Daoy (cell line): Measurements from ENCODE around the gene CITED4. TPM values are rescaled to one million over a fixed set of nuclear protein-coding genes. Genes with fewer than 3 reads are reported as not detected.
"Not testable (repeated sequence)": the region's sequence is repeated elsewhere in the genome, so short reads cannot be mapped to it uniquely, and the experiment has no call there.

Source experiments
- DNase-seq: peaks from one replicate; pipeline ENCODE4 v3.0.0-alpha.2; 2015; ENCODE audit warnings: low read depth
- total RNA-seq: library from RNA; depleted of rRNA; stranded (reverse); fragments of >200 nt; shearing (Covaris generic); gene quantifications from 2 replicates; pipeline ENCODE4 v1.2.3, GENCODE V29; 2014; rRNA removed

Gene CITED4, protein sequence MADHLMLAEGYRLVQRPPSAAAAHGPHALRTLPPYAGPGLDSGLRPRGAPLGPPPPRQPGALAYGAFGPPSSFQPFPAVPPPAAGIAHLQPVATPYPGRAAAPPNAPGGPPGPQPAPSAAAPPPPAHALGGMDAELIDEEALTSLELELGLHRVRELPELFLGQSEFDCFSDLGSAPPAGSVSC
- total RNA-seq = 5.8 and 18.7 TPM in 2 replicates

DNA sequence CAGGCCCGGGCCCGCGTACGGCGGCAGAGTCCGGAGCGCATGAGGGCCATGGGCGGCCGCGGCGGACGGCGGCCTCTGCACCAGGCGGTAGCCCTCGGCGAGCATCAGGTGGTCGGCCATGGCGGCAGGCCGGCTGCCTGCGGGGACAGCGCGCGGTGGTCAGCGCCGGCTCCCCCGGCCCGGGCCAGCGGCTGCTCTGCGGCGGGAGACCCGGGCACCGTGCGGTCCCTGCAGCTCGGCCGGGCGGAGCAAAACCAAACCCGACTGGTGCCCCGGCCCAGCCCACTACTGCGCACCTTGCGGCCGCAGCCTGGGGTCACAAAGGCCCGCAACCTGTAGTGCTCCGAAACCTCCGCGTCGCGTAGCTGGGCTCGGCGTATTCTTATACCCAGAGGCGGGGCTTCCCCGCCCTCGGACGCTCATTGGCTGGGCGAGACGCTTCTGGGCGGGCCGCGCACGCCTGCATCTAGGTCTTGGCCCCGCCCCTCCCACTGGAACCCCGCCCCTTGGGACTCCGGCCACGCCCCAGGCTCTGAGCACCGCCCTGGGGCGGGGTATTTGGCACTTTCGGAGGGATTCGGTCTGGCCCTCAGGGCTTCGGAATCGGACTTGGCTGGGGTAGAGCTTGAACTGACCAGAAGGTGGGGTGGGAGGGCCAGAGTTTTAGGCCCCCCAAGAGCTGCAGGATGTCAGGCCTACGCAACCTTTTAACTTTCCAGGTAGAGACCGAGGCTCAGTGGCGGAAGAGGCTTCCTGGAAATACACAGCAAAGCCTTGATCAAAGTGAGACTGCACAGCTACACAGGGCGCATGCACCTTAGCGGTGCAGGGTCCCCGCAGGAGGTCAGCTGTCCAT lies at the start of gene CITED4:
CITED4 (minus strand) TSS at position 356 of the 856 bp plus-strand sequence; CDS start at position 120, 236 bp downstream.
- peak; percentile 94 for DNase-seq

DNA sequence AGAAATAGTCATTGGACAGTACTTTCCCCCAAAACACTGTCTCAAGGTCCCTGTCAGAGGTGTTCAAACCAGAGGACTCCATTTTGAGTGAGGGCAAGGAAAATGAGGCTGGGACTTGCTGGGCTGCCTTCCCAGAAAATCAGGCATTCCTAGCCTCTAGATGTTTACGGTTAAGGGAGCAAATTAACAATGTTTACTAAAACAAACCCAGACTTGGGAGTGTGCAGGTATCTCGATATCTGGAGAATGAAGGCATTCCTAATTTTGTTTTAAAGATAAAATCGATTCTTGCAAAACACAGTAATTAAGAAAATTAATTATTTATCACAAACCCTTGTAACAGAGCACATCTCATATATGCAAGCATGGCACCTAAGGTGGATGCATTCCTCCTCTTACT lies 48.9 kb upstream of the CITED4 start:
- DNase-seq = no peak

DNA sequence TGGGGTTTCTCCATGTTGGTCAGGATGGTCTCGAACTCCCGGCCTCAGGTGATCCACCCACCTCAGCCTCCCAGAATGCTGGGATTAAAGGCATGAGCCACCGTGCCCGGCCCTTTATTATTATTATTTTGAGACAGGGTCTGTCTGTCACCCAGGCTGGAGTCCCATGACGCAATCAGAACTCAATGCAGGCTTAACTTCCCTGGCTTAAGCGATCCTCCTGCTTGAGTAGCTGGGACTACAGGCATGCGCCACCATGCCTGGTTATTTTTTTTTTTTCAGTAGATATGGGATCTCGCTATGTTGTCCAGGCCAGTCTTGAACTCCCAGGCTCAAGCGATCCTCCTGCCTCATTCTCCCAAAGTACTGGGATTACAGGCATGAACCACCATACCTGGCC lies 47.1 kb upstream of the CITED4 start:
- DNase-seq = no peak

DNA sequence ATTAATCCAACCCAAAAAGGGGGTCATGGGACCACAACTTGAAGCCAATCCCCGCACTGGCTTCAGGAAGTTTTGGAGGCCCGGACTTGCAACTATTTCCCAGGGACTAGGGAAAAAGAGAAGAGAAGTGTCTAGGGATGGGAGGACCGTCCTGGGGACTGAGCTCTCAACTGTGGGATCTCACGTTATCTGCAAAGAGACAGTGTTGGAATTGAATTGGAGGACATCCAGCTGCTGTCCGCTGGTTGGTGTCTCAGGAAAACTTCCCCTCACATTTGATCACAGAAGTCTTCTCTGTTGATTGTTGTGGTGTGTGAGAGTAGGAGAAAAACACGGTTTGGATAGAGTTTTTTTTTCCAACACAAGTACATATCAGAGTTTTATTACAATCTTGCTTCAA lies 46.2 kb upstream of the CITED4 start:
- DNase-seq = no peak

DNA sequence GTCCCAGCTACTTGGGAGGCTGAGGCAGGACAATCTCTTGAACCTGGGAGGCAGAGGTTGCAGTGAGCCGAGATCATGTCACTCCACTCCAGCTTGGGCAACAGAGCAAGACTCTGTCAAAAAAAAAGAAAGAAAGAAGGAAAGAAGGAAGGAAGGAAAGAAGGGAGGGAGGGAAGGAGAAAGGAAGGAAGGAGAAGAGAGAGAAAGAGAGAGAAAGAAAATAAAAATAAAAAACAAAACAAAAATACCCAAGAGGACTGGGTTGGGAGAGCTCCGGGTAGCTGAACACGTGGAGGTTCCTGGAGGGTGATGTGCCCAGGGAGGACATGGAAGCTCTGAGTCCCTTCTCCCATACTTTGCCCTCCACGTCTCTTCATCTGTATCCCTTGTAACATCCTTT lies 45.7 kb upstream of the CITED4 start:
- DNase-seq = no peak

DNA sequence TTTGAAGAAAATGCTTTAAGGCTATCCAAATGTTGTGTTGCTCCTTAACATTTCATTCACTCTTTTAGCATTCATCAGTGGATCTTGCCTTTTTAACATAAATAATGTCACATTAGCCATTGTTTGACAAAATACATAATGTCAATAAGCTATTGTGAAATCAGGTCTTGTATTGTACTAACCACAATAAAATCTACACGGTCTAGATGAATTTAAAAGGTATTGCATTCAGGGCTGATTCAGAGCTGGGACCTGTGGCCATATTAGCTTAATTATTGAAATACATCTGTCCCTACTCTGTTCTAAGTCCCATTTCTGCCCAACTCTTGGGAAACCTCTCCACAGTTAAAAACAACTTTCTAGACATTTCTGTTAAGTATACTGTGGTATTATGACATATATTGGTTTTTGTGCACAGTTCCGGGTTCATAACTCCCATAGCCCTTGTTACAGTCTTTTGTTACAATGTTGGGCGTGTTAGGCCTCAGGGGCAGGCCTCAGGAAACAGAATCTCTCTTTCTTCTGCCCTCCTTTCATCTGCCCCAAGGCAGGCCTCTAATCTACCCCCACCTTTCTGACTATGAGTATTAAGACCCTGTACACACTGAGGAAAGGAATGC lies 44.7 kb upstream of the CITED4 start:
- no peak for DNase-seq

DNA sequence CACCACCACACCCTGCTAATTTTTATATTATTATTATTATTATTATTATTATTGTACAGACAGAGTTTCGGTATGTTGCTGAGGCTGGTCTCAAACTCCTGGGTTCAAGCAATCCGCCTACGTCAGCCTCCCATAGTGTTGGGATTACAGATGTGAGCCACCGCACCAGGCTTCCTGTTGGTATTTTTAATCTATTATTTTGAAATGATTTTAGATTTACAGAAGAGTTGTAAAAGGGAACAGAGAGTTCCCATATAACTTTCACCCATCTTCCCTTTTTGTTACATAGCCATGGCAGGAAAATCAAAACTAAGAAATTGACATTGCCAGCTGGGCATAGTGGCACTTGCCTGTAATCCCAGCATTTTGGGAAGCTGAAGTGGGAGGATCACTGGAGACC lies 42.9 kb upstream of the CITED4 start:
- DNase-seq = no peak

DNA sequence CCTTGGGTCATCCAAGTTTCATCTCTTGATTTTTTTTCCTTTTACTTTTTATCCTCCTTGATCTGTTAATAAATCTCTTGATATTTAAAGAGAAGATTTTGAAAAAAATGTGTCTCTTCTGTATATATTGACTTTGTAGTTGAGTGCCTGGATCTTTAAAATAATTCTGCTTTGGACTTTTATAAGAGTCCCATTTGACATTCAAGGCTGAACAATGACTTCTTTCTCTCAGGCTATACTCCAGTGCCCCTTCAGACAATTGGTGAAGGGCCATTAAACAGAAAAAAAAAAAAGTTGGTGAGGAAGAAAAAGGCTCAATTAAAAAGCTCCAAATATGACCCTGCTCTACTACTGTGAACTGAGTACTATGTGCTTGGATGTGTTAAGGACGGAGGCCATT lies 40.9 kb upstream of the CITED4 start:
- no peak for DNase-seq

DNA sequence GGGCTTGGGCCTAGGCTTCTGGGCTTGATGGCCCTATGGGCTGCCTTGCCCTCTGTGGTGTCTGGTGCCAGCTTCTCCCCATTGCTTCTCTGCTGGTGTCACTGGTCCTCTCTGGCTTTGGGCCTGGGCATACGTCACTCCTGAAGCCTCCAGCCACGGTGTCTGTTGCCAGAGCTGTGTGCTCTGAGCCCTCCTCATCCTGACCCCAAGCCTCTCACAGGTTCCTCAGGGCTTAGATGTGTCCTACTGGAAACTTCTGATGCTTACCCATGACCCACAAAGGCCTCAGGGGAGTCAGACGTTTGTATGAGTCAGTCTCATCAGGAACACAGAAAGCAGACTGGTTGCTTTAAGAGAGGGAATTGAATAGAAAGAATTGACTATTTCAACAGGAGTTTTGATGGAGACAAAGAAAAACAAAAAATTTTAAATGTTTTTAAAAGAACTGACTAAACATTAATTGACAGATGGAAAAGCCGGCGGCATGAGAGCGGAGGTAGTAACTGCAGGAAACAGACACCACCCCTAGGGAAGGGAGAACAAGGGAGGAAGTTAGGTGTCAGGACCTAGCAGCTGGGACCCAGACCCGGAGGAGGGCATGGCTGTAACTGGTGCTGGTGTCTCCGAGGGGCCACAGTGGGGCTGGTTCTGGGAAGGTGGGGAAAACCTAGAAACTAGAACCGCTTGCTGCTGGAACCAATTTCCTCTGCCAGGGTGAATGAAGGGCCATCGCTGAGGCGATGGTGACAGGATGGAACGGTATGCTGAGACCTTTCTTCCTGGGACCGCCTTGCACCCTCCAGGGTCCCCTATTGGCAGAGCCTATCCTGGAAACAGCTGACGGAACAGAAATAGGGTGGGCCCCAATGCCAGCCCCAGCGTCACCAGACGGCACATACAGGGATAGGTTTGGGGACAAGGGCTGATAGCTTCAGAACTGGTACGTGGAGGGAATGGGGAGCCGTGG lies 40.0 kb upstream of the CITED4 start:
- peak; percentile 83 for DNase-seq

DNA sequence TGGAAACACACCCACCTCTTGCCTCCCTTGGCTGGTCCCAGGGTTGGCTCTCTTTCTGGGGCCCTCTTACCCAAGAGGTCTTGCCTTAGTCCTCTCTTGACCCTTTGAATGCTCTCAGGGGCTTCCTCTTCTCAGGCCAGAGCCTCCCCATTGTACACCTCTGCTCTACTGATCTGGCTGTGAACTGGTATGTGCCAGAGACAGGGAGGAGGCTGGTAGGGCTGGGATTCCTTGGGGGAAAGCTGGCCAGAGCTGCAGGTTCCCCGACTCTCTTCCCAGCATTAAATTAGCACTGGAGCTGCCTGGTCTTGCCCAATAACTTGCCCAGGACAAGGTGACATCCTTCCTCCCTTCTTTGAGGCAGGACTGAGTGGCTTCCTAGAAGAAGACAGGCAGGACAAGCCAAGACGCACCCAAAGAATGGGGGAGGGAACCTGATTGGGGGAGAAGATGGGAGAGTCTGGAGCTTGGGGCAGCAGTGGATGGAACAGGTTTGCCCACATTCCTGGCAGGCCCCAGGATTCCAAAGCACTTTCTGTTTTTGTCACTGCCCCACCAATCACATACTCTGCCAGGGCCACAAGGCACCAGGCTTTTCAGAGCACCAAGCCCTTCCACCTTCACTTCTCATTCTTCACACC lies 37.2 kb upstream of the CITED4 start:
- no peak for DNase-seq

DNA sequence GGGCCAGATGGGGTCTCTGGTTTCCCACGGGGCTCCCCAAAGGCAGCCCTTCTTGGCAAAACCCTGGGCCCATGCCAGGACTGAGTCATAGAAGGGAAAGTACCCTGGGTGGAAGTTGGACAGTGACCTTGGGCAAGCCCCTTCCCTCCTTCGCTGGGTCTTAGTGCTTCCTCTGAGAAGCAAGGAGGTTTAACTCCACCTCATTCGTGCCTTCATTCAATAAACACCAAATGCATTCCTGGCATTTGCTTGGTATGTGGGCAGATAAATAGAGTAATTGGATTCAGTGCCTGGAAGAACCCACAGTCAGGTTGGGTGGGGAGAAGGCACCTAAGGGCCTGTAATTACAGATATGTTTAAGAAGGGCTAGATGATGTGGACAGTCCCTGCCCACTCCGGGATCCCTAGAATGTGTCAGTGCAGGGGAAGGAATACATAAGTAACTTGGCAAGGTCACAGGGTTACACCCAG lies 36.3 kb upstream of the CITED4 start:
- DNase-seq = peak; percentile 86

DNA sequence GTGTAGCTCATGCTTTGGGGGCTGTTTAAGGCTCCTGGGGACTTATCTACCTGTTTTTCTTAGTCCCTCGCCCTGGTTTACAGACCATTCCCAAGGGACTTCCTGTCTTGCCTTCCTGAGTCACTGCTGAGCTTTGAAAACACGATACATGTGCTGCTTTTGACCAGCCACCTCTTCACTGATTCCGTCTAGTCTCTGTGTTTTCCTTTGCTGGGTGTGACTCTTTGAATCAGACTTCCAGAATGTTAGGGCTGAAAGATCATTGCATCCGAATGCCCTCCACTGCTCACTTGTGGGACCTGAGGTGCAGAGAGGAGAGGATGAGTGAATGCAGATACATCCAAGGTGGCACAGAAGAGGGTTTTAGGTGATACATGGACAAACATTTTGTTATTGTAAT lies 35.4 kb upstream of the CITED4 start:
- peak; percentile 81 for DNase-seq

DNA sequence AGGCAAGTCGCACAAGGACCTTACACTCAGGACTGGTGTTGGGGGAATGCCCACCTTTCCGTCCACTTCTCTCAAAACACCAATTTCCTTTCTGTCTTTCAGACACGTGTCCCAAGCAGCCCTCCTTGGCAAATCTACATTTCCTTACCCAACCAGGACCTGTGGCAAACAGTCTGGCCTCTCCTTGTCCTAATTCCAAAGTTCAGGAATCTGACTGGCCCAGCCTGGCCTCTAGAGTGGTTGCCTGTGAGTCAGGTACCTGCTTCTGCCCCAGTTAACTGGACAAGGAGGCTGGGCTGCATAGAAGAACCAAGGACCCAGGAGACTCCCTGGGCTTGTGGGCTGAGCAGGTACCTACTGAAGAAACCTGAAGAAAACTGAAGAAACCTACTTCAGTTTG lies 34.3 kb upstream of the CITED4 start:
- DNase-seq = no peak

DNA sequence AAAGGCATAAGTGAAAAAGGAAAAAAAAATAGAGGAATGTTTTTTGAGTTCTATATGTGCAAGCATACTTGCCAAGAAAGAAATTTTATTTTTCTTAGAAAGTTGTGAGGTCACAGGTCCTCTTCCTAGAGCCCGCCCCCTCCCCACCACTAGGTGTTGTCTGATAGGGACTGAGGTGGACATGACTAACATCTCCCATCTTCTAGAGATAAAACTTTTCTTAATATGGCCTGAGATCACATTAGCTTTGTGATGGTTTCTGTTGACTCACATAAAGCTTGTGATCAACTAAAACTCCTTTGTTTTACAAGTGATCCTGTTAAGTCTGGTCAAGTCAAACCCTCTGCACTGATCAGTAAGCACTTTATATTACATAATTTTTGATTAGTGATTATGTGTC lies 33.4 kb upstream of the CITED4 start:
- DNase-seq = no peak

DNA sequence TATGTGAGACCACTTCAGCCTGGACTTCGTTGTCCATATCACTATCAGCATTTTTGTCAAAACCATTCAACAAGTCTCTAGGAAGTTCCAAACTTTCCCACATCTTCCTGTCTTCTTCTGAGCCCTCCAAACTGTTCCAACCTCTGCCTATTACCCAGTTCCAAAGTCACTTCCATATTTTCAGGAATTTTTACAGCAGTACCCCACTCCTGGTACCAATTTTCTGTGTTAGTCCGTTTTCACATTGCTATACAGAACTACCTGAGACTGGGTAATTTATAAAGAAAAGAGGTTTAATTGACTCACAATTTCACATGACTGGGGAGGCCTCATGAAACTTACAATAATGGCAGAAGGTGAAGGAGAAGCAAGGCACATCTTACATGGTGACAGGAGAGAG lies 32.7 kb upstream of the CITED4 start:
- DNase-seq = not testable (repeated sequence)

DNA sequence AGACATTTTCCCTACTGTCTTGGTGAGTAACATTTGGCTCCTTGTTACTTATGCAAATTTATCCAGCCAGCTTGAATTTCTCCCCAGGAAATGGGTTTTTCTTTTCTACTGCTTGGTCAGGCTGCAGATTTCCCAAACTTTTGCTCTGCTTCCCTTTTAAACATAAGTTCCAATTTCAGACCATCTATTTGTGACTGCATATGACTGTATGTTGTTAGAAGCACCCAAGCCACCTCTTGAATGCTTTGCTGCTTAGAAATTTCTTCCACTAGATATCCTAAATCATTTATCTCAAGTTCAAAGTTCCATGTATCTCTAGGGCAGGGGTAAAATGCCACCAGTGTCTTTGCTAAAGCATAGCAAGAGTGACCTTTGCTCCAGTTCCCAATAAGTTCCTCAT lies 32.3 kb upstream of the CITED4 start:
- no peak for DNase-seq

DNA sequence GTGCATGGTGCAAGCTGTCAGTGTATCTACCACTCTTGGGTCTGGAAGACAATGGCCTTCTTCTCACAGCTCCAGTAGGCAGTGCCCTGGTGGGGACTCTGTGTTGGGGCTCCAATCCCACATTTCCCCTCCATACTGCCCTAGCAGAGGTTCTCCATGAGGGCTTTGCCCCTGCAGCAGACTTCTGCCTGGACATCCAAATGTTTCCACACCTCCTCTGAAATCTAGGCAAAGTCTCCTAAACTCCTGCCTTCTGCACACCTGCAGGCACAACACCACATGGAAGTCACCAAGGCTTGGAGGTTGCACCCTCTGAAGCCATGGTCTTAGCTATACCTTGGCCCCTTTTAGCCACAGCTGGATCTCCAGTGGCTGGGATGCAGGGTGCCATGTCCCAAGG lies 31.8 kb upstream of the CITED4 start:
- no peak for DNase-seq

DNA sequence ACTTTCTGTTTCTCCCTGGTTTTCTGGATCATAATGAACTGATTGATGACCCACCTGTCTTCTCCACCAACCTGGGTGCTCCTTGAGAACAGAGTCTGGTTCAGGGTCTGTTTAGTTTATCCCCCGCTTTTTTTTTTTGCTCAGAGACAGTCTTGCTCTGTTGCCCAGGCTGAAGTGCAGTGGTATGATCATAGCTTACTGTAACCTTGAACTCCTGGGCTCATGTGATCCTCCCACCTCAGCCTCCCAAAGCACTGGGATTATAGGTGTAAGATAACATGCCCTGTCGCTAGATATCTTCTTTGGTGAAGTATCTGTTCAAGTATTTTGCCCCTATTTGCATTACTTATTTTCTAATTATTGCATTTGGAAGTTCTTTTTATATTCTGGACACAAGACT lies 30.2 kb upstream of the CITED4 start:
- DNase-seq = no peak

DNA sequence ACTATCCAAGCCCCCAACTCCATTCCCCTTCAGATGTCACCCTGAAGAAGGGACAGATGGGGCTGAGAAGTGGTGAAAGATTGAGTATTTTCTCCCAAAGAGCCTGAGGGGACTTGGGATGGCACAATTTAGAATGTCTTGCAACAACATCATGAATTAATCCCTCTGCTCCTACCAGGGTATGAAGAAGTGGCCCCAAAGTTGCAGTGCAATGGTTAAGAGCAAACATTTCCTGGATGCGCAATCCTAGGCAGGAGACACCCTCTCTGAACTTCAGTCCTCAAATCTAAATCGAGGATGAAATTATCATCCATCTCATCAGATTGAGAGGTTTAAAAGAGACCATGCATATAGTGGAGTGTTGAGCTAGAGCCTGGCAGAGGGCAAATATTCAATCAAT lies 28.6 kb upstream of the CITED4 start:
- no peak for DNase-seq

DNA sequence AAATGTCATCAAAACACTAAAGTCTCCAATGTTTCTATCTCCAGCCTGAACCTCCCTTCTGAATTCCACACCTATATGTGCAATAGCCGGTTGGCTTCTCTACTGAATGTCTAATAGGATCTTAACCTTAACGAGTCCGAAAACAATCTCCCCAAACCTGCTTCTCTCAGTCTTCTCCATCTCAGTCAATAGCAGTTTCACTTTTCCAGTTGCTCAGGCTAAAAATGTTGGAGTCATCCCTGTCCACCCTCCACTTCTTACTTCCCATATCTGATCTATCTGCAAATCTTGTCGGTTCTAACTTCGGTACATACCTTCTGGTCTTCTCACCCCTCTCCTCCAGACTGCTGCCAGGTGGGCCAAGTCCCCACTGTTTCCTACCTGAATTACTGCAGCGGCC lies 25.5 kb upstream of the CITED4 start:
- DNase-seq = no peak

DNA sequence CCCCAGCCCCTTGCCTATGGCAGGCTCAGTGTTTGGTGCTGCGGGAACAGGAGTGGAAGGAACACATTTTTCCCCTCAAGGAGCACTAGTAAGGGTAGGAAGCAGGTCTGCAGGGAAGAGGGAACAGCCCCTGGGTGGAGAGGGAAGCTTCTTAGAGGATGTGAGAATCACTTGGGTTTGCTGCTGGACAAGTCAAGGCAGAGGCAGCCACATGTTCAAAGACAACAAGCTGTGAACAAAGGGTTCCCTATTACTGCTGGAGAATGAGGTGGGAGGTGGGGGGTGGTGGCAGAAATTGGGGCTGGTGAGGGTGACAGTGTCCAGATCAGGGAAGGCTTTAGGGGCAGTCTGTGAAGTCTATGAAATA lies 24.8 kb upstream of the CITED4 start:
- DNase-seq = no peak
